Trophoblast cell (in vitro differentiated cells and primary cell): ENCODE measurements around the gene MAST4.

Source experiments
- DNase-seq, 2 donors: peaks; one replicate each; pipeline ENCODE4 v3.0.0-alpha.2; 2016
- H2AFZ ChIP-seq: 2 replicates; pipeline ENCODE4 v1.6.1; 2013; ENCODE audit warnings: low read length, moderate library complexity, mild to moderate bottlenecking; ENCODE audit not compliant: insufficient read depth, poor library complexity
- H2AK5ac ChIP-seq: 2 replicates; pipeline ENCODE4 v1.6.1; 2013; ENCODE audit warnings: mild to moderate bottlenecking, low read length
- H2BK120ac ChIP-seq: 2 replicates; pipeline ENCODE4 v1.6.1; 2013; ENCODE audit warnings: low read length, mild to moderate bottlenecking, moderate library complexity; ENCODE audit not compliant: insufficient read depth, poor library complexity
- H2BK12ac ChIP-seq: 2 replicates; pipeline ENCODE4 v1.6.1; 2013; ENCODE audit warnings: mild to moderate bottlenecking, low read length, moderate library complexity
- H2BK5ac ChIP-seq: 2 replicates; pipeline ENCODE4 v1.6.1; 2013; ENCODE audit warnings: low read length, low read depth, moderate library complexity, mild to moderate bottlenecking; ENCODE audit not compliant: poor library complexity
- H3K14ac ChIP-seq: 2 replicates; pipeline ENCODE4 v1.6.1; 2013; ENCODE audit warnings: mild to moderate bottlenecking, low read length
- H3K18ac ChIP-seq: 2 replicates; pipeline ENCODE4 v1.6.1; 2013; ENCODE audit warnings: mild to moderate bottlenecking, low read length
- H3K23ac ChIP-seq: 2 replicates; pipeline ENCODE4 v1.6.1; 2013; ENCODE audit warnings: low read length
- H3K27ac ChIP-seq: 2 replicates; pipeline ENCODE4 v1.5.1; 2013; ENCODE audit warnings: low read depth, mild to moderate bottlenecking, inconsistent platforms, low read length, moderate library complexity
- H3K27me3 ChIP-seq: 2 replicates; pipeline ENCODE4 v1.6.1; 2013; ENCODE audit warnings: inconsistent platforms, mild to moderate bottlenecking, low read length, moderate library complexity; ENCODE audit not compliant: insufficient read depth
- H3K36me3 ChIP-seq, 2 experiments: 1 replicate in 1 of 2; 2 replicates in 1 of 2; pipeline ENCODE4 v1.6.1; 2013; ENCODE audit warnings: low read length in 2 of 2, mild to moderate bottlenecking in 2 of 2, moderate library complexity in 1 of 2; ENCODE audit not compliant: insufficient read depth in 2 of 2, control insufficient read depth in 1 of 2
- H3K4ac ChIP-seq: 2 replicates; pipeline ENCODE4 v1.6.1; 2013; ENCODE audit warnings: low read depth, mild to moderate bottlenecking, low read length, moderate library complexity
- H3K4me1 ChIP-seq, 2 experiments: 1 replicate in 1 of 2; 2 replicates in 1 of 2; pipeline ENCODE4 v1.6.1; 2013; ENCODE audit warnings: low read length in 2 of 2, mild to moderate bottlenecking in 2 of 2, moderate library complexity in 1 of 2; ENCODE audit not compliant: insufficient read depth in 2 of 2, control insufficient read depth in 1 of 2
- H3K4me2 ChIP-seq: 2 replicates; pipeline ENCODE4 v1.6.1; 2013; ENCODE audit warnings: inconsistent platforms, mild to moderate bottlenecking, low read length, moderate library complexity
- H3K4me3 ChIP-seq: 2 replicates; pipeline ENCODE4 v1.5.1; 2013; ENCODE audit warnings: mild to moderate bottlenecking, low read depth, low read length, inconsistent platforms
- H3K79me1 ChIP-seq: one replicate; pipeline ENCODE4 v1.6.1; 2013; ENCODE audit warnings: low read length
- H3K79me2 ChIP-seq: 2 replicates; pipeline ENCODE4 v1.6.1; 2013; ENCODE audit warnings: low read length, mild to moderate bottlenecking; ENCODE audit not compliant: control insufficient read depth, insufficient read depth, poor library complexity
- H3K9ac ChIP-seq: 2 replicates; pipeline ENCODE4 v1.6.1; 2013; ENCODE audit warnings: mild to moderate bottlenecking, low read length
- H3K9me3 ChIP-seq: 2 replicates; pipeline ENCODE4 v1.6.1; 2013; ENCODE audit warnings: low read depth, mild to moderate bottlenecking, control low read depth, inconsistent platforms, low read length; ENCODE audit not compliant: insufficient read depth
- H4K12ac ChIP-seq: 2 replicates; pipeline ENCODE4 v1.6.1; 2013; ENCODE audit warnings: low read depth, mild to moderate bottlenecking, low read length, moderate library complexity
- H4K8ac ChIP-seq: 2 replicates; pipeline ENCODE4 v1.6.1; 2013; ENCODE audit warnings: low read depth, mild to moderate bottlenecking, low read length, moderate library complexity
- H4K91ac ChIP-seq: one replicate; pipeline ENCODE4 v1.6.1; 2013; ENCODE audit warnings: low read depth, mild to moderate bottlenecking, low read length, moderate library complexity
- WGBS: extraction: QIAGEN DNeasy Blood & Tissue Kit; methylation state at CpG from one replicate; pipeline ENCODE4 v1.1.7; 2013; ENCODE audit warnings: missing lambda C conversion rate; ENCODE audit not compliant: insufficient read length, insufficient coverage; ENCODE audit errors: extremely low coverage; 5-methylcytosine and 5-hydroxymethylcytosine counted together

MAST4 gene

GRCh38 chr5:66891184-66891925, 295.2 kb downstream of the MAST4 start:
- Histone ChIP-seq H3K9ac (no peak overlapping the region), H3K36me3 (no peaks in the 10 kb centered on the region), H3K27me3 (no peaks in the 10 kb centered on the region), H2BK5ac (peak overlapping the region; percentile 88), H3K4me3 (no peak overlapping the region), H3K4me2 (peak overlapping the region; percentile 22), H4K8ac (peak overlapping the region; percentile 70), H4K91ac (peak overlapping the region; percentile 92), H2AFZ (peak overlapping the region; percentile 64), H2BK12ac (peak overlapping the region; percentile 82), H2AK5ac (peak overlapping the region; percentile 59), H3K14ac (peak overlapping the region; percentile 80), H3K79me2 (no peaks in the 10 kb centered on the region), H3K4ac (peak overlapping the region; percentile 71), H3K18ac (peak overlapping the region; percentile 54), H3K23ac (no peak overlapping the region), H3K9me3 (no peaks in the 10 kb centered on the region), H3K4me1 (peaks cover 3 to 9% of the 10 kb centered on the region in 2 experiments), H3K27ac (peak overlapping the region; percentile 94), H2BK120ac (peak overlapping the region; percentile 79), H4K12ac (peak overlapping the region; percentile 59), H3K79me1 (peaks cover 14% of the 10 kb centered on the region)
- peak; percentile 90 to 98 for DNase-seq
- WGBS, result no CpG with 5 or more reads among the region's 3 CpGs

- Histone ChIP-seq H3K4me1 (peaks cover 3 to 11% of the 10 kb centered on the region in 2 experiments), H4K91ac (no peak overlapping the region), H2AFZ (no peak overlapping the region), H3K27me3 (no peaks in the 10 kb centered on the region), H3K23ac (no peak overlapping the region), H3K79me1 (peaks cover 14% of the 10 kb centered on the region), H4K8ac (no peak overlapping the region), H3K9ac (no peak overlapping the region), H3K4me2 (no peak overlapping the region), H3K18ac (no peak overlapping the region), H4K12ac (no peak overlapping the region), H2BK120ac (peak overlapping the region; percentile 44), H3K9me3 (no peaks in the 10 kb centered on the region), H2BK12ac (peak overlapping the region; percentile 29), H3K14ac (no peak overlapping the region), H3K36me3 (no peaks in the 10 kb centered on the region), H3K4ac (no peak overlapping the region), H3K27ac (peak overlapping the region; percentile 94), H3K79me2 (no peaks in the 10 kb centered on the region), H3K4me3 (no peak overlapping the region), H2AK5ac (no peak overlapping the region), H2BK5ac (no peak overlapping the region)
- peak; percentile 18 to 37 for DNase-seq
- WGBS, result no CpG with 5 or more reads among the region's 3 CpGs
These were observed 296.5 kb downstream of the MAST4 start for GRCh38 chr5:66892716-66893115.

- Histone ChIP-seq H3K27ac (no peak overlapping the region), H3K18ac (no peak overlapping the region), H3K9me3 (no peaks in the 10 kb centered on the region), H2BK12ac (no peak overlapping the region), H3K4ac (no peak overlapping the region), H2BK120ac (no peak overlapping the region), H3K23ac (no peak overlapping the region), H4K8ac (no peak overlapping the region), H4K12ac (no peak overlapping the region), H3K9ac (no peak overlapping the region), H3K14ac (no peak overlapping the region), H3K27me3 (no peaks in the 10 kb centered on the region), H4K91ac (no peak overlapping the region), H3K79me2 (no peaks in the 10 kb centered on the region), H2AK5ac (peak overlapping the region; percentile 29), H3K4me2 (no peak overlapping the region), H3K36me3 (no peaks in the 10 kb centered on the region), H2BK5ac (no peak overlapping the region), H2AFZ (no peak overlapping the region), H3K79me1 (peaks cover 11% of the 10 kb centered on the region), H3K4me3 (no peak overlapping the region), H3K4me1 (peaks cover 3 to 11% of the 10 kb centered on the region in 2 experiments)
- no CpG with 5 or more reads among the region's 3 CpGs for WGBS
- no peak for DNase-seq
These were observed 298.5 kb downstream of the MAST4 start for GRCh38 chr5:66894480-66895240.

- WGBS, result no CpG with 5 or more reads among the region's 4 CpGs
- no peak for DNase-seq
These were observed 300.0 kb downstream of the MAST4 start for GRCh38 chr5:66896171-66896570.

More at GRCh38 chr5:66896171-66896570, 300.0 kb downstream of the MAST4 start:
- Histone ChIP-seq H3K79me1 (peaks cover 6% of the 10 kb centered on the region), H3K9me3 (no peaks in the 10 kb centered on the region), H3K18ac (no peak overlapping the region), H3K23ac (no peak overlapping the region), H3K4me1 (peaks cover under 1 to 9% of the 10 kb centered on the region in 2 experiments), H3K4ac (no peak overlapping the region), H2BK5ac (no peak overlapping the region), H2AK5ac (no peak overlapping the region), H2AFZ (no peak overlapping the region), H3K9ac (no peak overlapping the region), H3K36me3 (no peaks in the 10 kb centered on the region), H3K27ac (no peak overlapping the region), H3K4me3 (no peak overlapping the region), H3K79me2 (no peaks in the 10 kb centered on the region), H4K12ac (no peak overlapping the region), H3K14ac (no peak overlapping the region), H4K91ac (no peak overlapping the region), H2BK120ac (no peak overlapping the region), H2BK12ac (peak overlapping the region; percentile 58), H3K4me2 (no peak overlapping the region), H4K8ac (no peak overlapping the region), H3K27me3 (no peaks in the 10 kb centered on the region)
